Activated CD4-positive, alpha-beta T cell treated with anti-CD3 and anti-CD28 coated beads, Interleukin-10, Interleukin-2, amounts not matched to agents 100 ng/mL and 50 ng/mL, durations not matched to agents 16 hours and 8 hours (primary cell): Measurements from ENCODE around the gene TWSG1.
"Not testable (repeated sequence)": the region's sequence is repeated elsewhere in the genome, so short reads cannot be mapped to it uniquely, and the experiment has no call there.

ENCODE experiments used
- DNase-seq: peaks from one replicate; pipeline ENCODE4 v3.0.0-alpha.2; 2020

TWSG1 gene

DNA sequence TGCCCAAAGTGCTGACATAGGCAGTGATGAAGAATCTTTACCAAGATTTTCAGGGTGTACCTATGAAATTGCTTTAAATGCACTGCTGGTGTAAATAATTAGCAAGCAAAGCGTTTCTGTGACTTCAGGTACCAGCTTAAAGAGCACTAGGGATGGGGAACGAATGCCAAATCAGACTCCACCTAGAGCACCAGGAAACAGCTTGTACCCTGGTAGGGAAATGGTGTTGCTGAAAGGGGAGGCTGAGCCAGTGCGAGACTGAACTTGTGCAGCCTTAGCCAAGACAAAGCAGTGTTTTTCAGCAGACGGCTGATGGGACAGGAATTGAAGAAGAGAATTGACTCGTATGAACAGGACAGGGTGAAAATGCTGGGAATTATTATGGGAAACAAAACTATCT lies 65.6 kb downstream of the TWSG1 start:
- DNase-seq: no peak

DNA sequence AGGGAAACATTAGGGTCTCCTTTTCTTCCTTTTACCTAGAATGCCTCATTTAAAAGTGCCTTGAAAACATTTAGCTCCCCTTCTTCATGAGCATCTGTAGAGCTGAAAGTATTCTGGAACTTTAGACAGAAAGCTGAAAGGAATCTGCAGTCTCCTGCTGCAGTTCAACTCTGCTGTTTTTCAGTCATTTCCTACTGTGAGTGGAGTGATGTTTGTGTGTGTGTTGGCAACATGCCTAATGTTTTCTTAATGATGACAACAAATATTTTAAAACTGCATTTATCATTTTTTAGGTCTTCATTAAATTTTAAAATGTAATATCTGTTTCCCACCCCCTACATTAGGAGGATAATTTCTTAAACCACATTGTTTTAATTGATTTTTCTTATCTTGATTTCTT lies 66.6 kb downstream of the TWSG1 start:
- DNase-seq: no peak

DNA sequence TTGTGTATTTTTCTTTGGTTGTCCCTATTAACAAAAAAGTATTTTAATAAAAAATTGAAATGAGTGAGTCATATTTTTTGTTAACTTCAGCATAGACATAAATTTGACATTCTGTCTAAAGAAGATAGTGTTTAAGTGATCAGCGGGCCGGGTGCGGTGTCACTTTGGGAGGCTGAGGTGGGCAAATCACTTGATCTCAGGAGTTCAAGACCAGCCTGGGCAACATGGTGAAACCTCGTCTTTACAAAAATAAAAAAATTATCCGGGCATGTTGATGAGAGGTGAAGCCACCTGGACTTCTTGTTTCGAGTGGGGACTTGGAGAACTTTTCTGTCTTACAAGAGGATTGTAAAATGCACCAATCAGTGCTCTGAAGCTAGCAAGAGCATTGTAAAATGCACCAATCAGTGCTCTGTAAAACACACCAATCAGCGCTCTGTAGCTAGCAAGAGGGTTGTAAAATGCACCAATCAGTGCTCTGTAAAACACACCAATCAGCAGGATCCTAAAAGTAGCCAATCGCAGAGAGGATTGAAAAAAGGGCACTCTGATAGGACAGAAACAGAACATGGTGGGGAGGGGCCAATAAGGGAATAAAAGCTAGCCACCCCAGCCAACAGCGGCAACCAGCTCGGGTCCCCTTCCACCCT lies 67.9 kb downstream of the TWSG1 start:
- not testable (repeated sequence) for DNase-seq

DNA sequence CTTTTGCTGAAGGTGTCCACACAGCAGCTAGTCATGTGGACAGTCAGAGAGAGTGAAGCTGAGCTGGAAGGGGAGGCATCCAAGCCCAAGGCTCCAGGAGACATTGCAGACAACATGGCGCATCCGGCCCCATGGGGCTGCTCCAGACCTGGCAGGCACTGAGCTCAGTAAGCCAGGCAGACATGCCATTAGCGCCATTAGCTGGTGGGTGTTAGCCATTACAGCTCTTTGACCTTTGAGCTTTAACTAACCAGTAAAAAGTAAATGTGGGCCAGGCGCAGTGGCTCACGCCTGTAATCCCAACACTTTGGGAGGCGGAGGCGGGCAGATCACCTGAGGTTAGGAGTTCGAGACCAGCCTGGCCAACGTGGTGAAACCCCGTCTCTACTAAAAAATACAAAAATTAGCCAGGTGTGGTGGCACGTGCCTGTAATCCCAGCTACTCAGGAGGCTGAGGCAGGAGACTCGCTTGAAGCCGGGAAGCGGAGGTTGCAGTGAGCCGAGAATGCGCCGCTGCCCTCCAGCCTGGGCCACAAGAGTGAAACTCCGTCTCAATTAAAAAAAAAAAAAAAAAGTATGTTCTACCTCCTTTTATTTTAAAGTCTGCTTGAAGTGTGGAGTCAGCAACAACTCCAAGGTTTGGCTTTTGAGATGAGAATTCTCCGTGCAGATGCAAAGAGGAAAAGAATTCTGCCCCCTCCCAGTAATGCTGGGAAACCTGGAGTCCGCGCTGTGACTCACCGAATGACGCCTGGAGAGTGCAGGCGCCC lies 69.4 kb downstream of the TWSG1 start:
- no peak for DNase-seq

DNA sequence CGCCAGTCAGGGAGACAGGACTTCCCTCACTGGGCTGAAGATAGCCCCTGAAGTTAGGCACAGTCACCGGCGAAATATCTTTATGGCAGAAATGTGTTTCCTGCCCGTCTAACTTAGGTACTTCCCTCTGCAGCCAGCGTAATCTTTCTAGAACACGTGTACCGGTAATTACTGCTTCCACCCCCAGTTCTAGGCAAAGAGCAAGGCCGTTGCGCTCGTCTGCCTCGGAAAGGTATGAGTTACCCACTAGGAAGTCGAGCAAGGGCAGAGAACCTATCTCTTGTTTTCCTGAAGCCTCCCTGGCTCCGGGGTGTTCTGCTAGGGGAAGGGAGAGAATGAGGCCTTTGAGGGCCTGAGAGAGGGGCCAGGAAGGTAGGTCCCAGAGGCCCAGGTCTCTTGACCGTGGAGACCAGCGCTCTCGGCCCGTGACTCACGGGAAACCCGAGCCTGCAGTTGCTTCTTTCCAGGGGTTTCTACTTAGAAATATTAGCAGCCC lies 70.0 kb downstream of the TWSG1 start:
- peak; percentile 33 for DNase-seq

DNA sequence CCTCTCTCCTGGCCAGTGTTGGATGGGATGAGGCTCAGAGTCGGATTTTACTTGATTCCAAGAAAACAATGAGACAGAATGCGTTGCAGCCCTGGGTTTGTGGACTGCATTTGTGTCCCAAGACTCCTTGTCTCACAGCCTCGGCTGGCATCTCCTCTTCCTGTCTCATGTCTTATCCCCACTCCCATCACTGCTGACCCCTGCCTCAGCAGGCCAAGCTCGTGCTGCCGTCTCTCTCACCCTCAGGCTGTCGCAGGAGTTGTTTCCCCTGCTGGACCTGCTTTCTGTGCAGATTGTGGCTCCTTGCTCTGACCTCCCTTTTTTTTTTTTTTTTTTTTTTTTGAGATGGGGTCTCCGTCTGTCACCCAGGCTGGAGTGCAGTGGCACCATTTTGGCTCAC lies 70.6 kb downstream of the TWSG1 start:
- no peak for DNase-seq

DNA sequence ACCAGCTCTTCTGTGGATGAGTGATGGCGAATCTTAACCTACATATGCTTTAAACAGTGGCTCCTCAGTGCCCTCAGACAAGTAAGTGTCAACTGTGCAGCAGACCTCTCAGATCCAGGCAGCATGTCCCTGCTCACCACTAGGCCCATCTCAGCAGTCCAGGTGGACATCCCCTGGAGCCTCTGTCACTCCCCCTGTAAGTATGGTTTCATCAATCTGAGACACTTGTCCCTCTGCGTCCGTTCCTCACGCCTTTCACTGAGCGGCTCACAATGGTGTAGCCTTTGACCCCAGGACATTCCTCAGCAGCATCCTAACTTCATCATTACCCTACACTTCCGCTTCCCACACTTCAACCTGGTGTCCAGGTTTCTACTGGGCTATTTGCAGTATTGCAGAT lies 71.4 kb downstream of the TWSG1 start:
- no peak for DNase-seq

DNA sequence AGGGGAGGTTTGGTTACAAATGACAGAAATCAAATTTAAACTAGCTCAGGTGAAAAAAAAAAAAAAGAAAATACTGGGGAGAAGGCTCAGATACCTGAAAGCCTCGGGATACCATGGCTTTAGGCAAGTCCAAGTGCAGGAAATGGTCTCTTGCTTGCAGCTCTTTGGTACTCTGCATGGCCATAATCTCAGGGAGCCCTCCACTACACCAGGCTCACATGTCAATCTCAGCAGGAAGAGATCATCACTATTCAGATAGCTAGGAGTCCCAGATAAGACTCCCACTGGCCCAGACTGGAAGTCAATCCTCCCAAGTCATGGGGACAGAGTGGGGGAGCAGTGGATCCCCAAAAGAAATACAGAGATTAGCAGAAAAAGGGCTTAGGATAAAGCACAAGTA lies 75.9 kb downstream of the TWSG1 start:
- no peak for DNase-seq

DNA sequence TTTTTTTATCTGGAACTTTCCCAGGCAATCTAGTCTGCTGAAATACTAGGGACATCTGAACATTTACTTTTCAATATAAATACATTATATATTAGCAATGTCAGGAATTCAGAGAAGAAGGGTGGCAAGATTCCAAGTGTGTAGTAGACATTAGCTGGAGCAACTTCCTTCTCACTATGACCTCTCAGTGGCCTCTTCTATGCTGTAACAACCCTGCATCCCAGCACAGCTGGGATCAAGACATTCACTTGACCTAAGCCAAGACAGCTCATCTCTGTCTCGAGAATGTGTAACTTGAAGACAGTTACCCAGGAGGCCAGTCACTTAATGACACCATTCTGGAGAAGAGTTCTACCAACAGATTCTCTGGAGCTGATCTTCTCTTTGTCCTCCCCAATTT lies 79.0 kb downstream of the TWSG1 start:
- DNase-seq: no peak

DNA sequence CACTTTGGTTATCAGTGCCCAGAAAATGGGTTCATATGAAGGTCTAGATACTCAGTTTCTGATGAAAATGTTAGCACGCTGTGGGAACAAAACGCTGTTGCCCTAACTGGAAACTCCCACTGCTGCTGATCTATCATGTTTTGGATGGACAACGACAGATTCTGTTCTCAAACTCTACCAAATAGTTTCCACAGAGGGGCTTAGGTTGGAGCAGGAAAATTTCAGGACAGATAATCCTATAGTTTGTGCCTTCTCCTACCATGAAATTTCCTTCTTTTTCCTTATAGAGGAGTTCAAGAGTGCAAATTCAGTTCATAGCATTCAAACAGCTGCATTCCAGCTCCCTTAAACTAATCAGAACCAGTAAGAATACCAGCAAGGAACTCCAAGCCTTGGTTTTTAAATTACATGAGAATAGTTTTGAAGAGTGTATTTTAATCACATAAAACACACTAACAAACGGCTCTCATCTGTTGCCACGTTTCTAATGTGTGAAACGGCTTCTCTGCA lies 82.0 kb downstream of the TWSG1 start:
- no peak for DNase-seq

DNA sequence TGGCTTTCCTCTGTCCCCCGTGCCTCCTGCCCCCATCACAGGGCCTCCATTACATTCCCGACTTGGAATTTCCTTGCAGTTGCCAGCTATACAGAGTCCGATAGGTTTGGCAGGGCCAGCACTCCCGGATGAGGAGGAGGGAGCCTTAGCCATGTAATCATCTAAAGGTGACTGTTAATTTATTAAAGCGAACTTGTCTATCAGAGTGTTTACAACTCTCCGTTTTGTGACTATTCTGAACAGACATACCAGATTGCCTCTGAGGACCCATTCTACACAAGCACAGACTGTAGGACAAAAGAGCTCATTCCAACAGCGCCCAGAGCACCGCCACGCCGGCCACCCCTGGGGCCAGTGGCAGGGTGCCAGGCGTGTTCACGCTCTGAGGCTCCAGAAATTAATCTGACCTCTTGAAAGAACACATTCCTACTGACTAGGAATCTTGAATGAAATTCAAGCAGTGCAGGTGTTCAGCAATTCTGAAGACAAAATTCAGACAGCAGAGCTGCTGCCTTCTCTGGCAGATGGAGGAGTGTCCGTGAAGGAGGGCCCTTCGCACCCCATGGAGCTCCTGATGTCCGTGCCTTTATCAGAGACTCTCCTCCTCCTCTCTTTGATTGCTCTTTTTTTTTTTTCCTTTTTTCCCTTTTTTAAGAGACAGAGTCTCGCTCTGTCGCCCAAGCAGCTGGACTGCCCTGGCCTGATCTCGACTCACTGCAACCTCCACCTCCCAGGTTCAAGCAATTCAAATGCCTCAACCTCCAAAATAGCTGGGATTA lies 82.7 kb downstream of the TWSG1 start:
- DNase-seq: no peak

DNA sequence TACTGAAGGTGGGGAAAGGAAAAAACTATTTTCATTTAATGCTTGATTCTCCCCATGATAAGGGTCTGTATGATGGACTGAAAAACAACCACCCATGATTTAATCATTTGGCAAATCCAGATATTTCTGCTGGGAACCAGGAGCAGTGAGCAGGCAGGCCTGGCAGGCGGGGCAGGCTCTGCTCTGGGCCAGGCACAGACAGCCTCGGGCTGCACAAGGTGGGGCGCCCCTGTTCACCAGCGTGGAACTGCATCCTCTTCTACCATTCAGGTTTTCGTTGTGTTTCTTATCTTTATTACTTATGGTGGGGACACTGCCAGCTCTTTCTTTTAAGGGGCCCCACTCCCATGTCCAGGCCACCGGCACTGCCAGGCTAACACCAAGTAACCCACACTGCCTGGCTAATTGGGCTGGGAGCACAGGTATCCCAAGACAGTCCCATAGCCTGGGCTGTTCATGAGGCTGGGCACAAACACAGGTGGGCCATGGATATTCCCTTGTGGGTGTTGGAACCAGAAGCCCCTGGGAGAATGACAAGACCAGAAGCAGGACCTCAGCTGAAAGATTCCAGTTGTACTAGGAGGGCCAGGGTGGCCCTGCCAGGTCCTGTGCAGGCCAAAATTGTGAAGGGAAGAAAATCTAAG lies 83.6 kb downstream of the TWSG1 start:
- DNase-seq: no peak

DNA sequence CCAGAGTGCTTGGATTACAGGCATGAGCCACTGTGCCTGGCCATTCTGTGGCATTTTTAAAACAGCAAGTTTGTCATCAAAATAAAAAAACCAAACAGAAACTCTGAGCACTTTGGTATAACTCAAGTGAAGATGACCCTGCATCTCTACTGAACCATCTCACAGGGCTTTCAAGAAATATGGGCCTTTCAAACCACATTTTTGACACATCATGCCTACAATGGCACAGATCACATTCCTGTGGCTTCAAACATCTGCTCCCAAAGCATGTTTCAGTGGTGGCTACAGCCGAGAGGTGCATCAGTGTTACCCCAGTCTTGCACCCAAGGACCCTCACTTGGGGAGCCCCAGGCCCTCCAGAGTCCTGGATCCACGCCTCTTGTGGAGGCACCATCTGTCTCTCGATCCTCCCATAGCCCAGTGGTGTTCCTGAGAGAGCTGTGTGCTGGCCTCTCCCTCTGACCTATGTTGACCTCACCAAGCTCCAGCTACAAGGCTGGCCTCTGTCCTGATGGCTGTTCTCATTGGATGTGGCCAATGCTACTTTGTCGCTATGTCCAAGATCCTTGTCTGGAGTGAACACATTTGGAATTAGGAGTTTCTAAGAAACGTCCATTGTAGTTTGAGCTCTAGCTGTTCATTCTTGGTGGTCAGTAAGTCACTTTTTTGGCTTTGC lies 85.5 kb downstream of the TWSG1 start:
- no peak for DNase-seq

DNA sequence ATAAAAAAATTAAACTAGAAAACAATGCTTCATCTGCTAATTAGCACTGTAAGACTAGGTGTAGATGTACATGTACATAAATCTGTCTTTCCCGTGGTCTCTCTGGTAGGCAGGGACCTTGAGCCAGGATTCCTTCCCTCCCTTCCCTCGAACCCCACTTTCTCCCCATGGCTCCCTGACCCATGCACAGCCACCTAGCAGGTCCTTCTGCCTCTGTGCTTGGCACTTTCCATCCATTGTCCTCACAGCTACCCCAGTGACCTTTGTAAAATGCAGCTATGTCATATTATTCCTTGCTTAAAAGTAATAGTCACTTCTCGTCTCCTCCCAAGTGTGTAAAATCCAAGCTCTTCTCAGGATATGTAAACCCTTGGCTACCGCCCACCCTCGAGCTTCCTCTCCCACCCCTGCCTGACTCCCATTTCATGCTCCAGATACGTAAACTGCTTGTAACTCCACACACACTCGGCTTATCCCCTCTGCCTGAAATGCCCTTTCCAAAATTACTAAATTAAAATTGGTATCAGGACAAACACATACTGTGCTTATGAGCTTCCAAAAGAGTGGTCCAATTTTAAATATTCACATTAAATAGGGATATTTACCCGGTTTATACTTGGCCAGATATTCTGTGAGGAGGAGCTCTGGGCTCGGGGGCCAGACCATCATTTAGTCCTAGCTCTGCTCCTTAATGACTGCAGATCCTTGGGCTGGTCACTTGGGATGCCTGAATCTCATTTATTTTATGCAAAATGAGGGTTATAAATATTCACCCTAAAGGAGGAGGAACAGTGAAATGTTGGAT lies 86.7 kb downstream of the TWSG1 start:
- no peak for DNase-seq

DNA sequence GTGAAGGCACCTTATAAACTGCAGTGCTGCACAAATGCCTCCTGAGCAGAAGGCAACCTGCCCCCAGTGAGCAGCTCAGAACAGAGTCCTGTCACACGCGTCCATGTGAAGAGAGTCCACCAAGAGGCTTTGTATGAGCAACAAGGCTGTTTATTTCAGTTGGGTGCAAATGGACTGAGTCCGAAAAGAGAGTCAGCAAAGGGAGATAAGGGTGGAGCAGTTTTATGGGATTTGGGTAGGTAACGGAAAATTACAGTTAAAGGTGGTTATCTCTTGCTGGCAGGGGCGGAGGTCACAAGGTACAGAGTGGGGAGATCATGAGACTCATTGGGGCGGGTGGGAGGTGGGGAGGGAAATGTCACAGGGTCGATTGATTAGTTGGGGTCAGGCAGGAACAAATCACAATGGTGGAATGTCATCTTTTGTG lies 87.3 kb downstream of the TWSG1 start:
- DNase-seq: no peak

DNA sequence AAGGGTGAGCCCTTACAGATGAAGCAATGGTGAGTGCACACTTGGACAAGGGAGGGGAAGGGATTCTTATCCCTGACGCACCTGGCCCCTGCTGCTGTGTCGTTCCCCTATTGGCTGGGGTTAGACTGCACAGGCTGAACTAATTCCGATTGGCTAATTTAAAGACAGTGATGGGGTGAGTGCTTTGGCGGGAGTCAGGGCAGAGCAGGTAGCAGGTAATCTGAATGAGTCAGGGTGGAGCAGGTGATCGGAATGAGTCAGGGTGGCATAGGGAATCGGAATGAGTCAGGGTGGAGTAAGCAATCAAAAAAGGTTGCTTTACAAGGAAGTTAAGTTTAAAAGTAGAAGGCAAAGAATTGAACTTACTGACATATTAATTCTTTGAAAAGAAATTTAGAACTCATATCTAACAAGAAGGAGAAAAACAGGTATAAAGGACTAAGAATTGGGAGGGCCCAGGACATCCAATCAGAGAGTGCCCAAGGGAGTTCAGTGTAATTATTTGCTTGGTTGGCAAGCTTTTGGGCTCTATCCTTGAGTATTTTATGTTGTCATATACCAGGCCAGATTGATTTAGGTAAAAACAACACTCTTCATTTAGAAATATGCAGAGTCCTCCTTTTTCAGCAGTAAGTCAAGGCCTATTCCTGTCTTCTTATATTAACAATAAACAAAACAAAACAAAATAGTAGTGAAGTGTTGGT lies 88.4 kb downstream of the TWSG1 start:
- no peak for DNase-seq

DNA sequence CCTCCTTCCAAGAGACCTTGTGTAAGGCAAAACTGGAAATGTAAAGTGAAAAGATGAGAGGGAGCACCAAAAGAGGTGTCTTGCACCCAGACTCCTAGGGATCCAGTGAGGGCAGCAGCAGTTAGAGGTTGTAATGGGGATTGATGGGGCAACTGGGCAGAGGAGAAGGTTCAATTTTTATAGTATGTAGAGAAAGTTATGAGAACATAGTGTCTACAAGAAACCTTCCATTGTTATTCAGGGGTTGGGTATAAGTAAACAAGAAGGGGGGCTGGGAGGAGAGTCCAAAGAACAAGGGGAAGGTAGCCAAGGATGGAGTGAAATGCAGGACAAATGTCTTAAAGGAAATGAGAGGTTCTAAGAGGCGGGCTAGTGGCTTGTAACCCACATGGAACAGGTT lies 89.1 kb downstream of the TWSG1 start:
- DNase-seq: not testable (repeated sequence)

DNA sequence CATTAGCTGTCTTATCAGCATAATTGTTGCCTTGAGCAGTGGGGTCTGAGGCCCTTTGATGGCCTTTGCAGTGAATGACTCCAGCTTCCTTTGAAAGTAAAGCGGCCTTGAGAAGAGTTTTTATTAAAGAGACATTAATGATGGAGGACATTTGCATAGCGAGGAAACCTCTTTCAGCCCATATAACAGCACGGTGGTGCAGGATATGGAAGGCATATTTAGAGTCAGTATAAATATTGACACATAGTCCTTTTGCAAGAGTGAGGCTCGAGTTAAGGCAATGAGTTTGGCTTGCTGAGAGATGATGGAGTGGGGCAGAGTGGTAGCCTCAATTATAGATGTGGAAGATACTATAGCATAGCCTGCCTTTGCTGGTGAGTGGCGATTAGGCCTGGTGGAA lies 89.7 kb downstream of the TWSG1 start:
- not testable (repeated sequence) for DNase-seq

DNA sequence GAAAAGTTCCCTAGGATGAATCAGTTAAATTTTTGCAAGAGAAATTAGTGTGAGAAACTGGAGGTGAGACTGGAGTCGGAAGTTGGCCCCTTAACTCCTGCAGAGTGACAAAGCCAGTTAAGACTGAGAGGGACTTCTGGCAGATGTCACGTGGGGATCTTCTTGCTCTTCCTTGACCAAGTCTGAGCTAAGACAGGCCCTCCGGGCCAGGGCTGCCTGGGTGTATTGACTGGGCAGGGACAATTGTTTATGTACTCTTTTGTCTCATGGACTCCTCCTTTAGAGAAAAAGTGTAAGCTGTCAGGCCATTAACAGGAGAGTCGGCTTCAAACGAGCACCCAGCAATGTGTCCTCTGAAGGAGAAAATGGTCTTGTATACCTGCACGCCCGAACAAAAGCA lies 92.2 kb downstream of the TWSG1 start:
- DNase-seq: no peak

DNA sequence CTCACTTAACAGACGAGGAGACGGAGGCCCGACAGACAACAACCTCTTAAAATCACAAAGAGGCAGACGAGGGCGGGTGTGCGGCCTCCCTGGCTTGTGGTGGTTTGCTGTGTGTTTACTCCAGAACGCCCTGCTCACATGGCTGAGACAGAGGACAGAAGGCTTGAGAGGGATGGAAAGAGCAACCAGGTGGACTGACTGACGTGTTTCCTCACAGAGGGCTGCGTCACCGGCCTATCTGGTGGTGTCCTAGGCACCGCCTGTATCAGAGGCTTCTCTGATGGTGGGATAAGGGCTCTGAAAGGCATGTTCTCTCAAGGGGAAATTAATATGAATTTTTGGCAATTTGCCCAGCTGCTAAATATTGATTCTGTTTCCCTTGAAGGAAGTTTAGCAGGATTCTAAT lies 93.7 kb downstream of the TWSG1 start:
- DNase-seq: no peak
